ENCODE results near the gene AP5Z1. TPM values are rescaled to one million over a fixed set of nuclear protein-coding genes. Genes with fewer than 3 reads are reported as not detected.

Gene AP5Z1
- total and polyA plus RNA-seq, 12 donors: 8.4 to 188 (median 49.5) TPM

DNA sequence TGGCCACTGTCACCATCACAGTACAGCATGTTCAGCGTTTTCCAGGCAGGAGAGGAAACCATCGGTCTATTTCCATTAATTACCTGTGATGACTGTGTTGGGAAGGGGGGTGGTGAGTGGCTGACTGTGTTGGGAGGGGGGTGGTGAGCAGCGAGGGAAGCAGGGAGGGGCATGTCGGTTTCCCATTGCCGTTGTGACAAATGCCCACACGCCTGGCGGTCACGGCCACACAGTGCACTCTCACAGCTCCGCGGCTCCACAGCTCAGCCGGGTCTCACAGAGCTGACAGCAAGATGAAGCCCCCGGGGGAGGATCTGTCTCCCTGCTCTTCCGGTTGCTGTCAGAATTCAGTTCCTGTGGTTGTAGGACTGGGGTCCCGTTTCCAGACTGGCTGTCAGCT lies 39.0 kb downstream of the AP5Z1 start:
- DNase-seq: no peak
- Histone ChIP-seq H3K36me3 (replicated peaks in 1 of 2) (no peaks in the 10 kb centered on the region), H3K27me3 (peaks cover 7% of the 10 kb centered on the region), H3K4me1 (replicated peaks in 1 of 2) (no peaks in the 10 kb centered on the region), H3K9me3 (replicated peaks in 1 of 3) (no peaks in the 10 kb centered on the region), H3K27ac (no peak overlapping the region), H3K4me3 (no peak overlapping the region)
- intact Hi-C loops (cut with DNase I): no loop called here
- WGBS, 4 donors: 40 to 54% (median 48%) methylated on average over 12 to 14 of the region's 14 CpGs
- TF ChIP-seq, protein P1, sequence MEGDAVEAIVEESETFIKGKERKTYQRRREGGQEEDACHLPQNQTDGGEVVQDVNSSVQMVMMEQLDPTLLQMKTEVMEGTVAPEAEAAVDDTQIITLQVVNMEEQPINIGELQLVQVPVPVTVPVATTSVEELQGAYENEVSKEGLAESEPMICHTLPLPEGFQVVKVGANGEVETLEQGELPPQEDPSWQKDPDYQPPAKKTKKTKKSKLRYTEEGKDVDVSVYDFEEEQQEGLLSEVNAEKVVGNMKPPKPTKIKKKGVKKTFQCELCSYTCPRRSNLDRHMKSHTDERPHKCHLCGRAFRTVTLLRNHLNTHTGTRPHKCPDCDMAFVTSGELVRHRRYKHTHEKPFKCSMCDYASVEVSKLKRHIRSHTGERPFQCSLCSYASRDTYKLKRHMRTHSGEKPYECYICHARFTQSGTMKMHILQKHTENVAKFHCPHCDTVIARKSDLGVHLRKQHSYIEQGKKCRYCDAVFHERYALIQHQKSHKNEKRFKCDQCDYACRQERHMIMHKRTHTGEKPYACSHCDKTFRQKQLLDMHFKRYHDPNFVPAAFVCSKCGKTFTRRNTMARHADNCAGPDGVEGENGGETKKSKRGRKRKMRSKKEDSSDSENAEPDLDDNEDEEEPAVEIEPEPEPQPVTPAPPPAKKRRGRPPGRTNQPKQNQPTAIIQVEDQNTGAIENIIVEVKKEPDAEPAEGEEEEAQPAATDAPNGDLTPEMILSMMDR (IDR thresholded peaks at IDR 0.05): no peak
- TF ChIP-seq POLR2A (IDR thresholded peaks at IDR 0.05): no peak

DNA sequence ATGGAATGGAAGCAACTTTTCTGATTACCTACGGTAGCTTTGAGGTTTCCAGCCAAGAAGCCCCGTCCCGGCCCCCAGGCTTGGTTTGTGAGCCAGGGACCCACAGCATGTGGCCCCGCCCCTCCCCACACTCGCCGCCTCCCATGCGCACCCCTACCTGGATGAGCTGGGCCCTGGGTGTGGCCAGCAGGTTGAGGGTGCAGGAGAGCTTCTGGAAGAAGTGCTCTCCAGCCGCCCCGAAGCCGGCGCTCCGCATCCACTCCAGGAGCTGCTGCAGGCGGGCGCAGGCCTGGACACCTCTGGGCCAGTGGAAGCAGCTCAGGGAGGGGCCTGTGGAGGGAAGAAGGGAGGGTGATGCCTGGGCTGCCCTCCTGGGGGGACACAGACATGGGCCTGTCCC lies 39.7 kb downstream of the AP5Z1 start:
- no peak overlapping the region for H3K4me3 ChIP-seq
- H3K9me3 ChIP-seq (replicated peaks in 1 of 3): no peaks in the 10 kb centered on the region
- WGBS, 4 donors: 97 to 99% (median 97%) methylated on average over 9 to 14 of the region's 14 CpGs
- DNase-seq: no peak
- no peaks in the 10 kb centered on the region for H3K4me1 ChIP-seq (replicated peaks in 1 of 2)
- TF ChIP-seq, protein P1 (IDR thresholded peaks at IDR 0.05): no peak
- TF ChIP-seq POLR2A (IDR thresholded peaks at IDR 0.05): no peak
- no peaks in the 10 kb centered on the region for H3K27me3 ChIP-seq
- intact Hi-C loops (cut with DNase I): no loop called here
- H3K27ac ChIP-seq: no peak overlapping the region
- H3K36me3 ChIP-seq (replicated peaks in 1 of 2): no peaks in the 10 kb centered on the region

DNA sequence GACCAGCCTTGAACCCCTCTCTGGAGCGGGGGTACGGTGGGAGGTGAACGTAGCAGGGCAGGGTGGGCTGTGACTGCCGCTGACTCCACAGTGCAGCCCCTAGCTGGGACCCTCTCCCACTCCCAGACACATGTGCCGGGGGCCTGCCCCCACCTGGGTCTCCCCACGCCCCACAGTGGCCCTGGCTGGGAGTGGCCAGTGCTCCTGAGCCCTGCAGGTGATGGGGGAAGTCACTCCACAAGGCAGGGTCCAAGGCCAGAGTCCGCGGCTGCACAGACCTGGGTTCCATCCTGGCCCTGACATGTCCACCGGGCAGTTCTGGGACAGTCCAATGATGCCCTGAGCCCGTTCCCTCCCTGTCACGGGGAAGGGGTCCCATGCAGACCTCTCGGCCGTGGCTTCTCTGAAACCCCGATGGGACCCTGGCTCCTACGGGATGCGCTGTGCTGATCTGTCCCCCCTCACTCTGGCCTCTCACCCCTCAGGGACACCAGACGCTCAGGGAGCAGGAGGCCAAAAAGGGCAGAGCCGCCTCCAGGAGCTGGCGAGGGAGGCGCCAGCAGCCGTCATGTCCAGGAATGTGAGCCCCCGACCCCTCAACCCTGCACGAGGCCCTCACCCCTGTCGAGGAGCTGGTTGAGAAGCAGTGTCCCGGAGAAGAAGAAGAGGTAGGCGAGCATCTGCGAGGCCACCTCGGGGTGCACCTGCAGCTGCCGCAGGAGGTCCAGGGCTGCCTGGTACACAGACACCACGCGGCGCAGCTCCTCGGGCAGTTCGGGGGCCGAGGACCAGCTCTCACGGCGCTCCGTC lies 40.4 kb downstream of the AP5Z1 start:
- 78 to 93% (median 84%) methylated on average over 10 to 38 of the region's 38 CpGs for WGBS, 4 donors
- intact Hi-C loops (cut with DNase I): no loop called here
- TF ChIP-seq, protein P1 (IDR thresholded peaks at IDR 0.05): no peak
- TF ChIP-seq POLR2A (IDR thresholded peaks at IDR 0.05): no peak
- Histone ChIP-seq H3K36me3 (replicated peaks in 1 of 2) (no peaks in the 10 kb centered on the region), H3K27me3 (no peaks in the 10 kb centered on the region), H3K27ac (no peak overlapping the region), H3K4me1 (replicated peaks in 1 of 2) (no peaks in the 10 kb centered on the region), H3K4me3 (no peak overlapping the region), H3K9me3 (replicated peaks in 1 of 3) (no peaks in the 10 kb centered on the region)
- no peak for DNase-seq

- H3K4me3 ChIP-seq: no peak overlapping the region
- no peaks in the 10 kb centered on the region for H3K36me3 ChIP-seq (replicated peaks in 1 of 2)
- H3K27ac ChIP-seq: no peak overlapping the region
- intact Hi-C loops (cut with DNase I): no loop called here
- no peaks in the 10 kb centered on the region for H3K4me1 ChIP-seq (replicated peaks in 1 of 2)
- H3K27me3 ChIP-seq: no peaks in the 10 kb centered on the region
- H3K9me3 ChIP-seq (replicated peaks in 1 of 3): no peaks in the 10 kb centered on the region
- WGBS, 4 donors: 84 to 90% (median 86%) methylated on average over 12 to 26 of the region's 26 CpGs
- DNase-seq: no peak
- TF ChIP-seq, protein P1 (IDR thresholded peaks at IDR 0.05): no peak
- no peak for TF ChIP-seq POLR2A (IDR thresholded peaks at IDR 0.05)
These were observed 41.1 kb downstream of the AP5Z1 start for GRCh38 chr7:4816419-4817080.

Data from adrenal gland (tissue), 12 donors.